Caco-2 (cell line): ENCODE data around the gene PGLYRP4. TPM values are rescaled to one million over a fixed set of nuclear protein-coding genes. Genes with fewer than 3 reads are reported as not detected.

Source experiments
- BruUV-seq: library from RNA; stranded (reverse); fragments of 400-500 nt; replicated peaks from 2 replicates; lab custom pipeline; 2021; lab: Mats Ljungman, UMichigan
- CTCF ChIA-PET: fragments of 300-600 bp; sonication (Branson Sonifier 250); formaldehyde crosslinking; loops from one replicate; lab custom pipeline; 2022; ENCODE audit warnings: antibody characterized with exemption; lab: Charles Lee
- POLR2A ChIA-PET: fragments of 300-600 bp; sonication (Branson Sonifier 250); formaldehyde crosslinking; loops from one replicate; lab custom pipeline; 2022; ENCODE audit warnings: antibody characterized with exemption; lab: Charles Lee
- DNase-seq, 2 experiments: peaks; one replicate each; pipeline versions ENCODE4 v3.0.0 to v3.0.0-alpha.2; 2020 to 2022
- H3K27me3 ChIP-seq: replicated peaks from 2 replicates; pipeline ENCODE4 v1.6.0; 2011; ENCODE audit warnings: low read length; ENCODE audit not compliant: control insufficient read depth, insufficient read depth
- H3K36me3 ChIP-seq: 2 replicates; pipeline ENCODE4 v1.5.1; 2011; ENCODE audit warnings: low read length; ENCODE audit not compliant: control insufficient read depth, insufficient read depth
- H3K4me1 ChIP-seq: fragments of 250-450 bp; sonication (Bioruptor Pico); 2 replicates; pipeline ENCODE4 v1.5.1; 2020; ENCODE audit warnings: mild to moderate bottlenecking
- H3K4me3 ChIP-seq: 2 replicates; pipeline ENCODE4 v1.5.1; 2011; ENCODE audit warnings: low read depth, mild to moderate bottlenecking, control low read depth, low read length
- H3K9me3 ChIP-seq: fragments of 250-450 bp; sonication (Bioruptor Pico); 2 replicates; pipeline ENCODE4 v1.5.1; 2020; ENCODE audit warnings: mild to moderate bottlenecking, moderate library complexity
- H3K27ac Mint-ChIP-seq: one replicate; pipeline ENCODE4 v1.8.0; 2022; ENCODE audit warnings: mixed read lengths; ENCODE audit not compliant: unreplicated experiment
- H3K27me3 Mint-ChIP-seq: one replicate; pipeline ENCODE4 v1.8.0; 2022; ENCODE audit warnings: mixed read lengths; ENCODE audit not compliant: insufficient read depth, unreplicated experiment
- H3K36me3 Mint-ChIP-seq: one replicate; pipeline ENCODE4 v1.8.0; 2022; ENCODE audit warnings: mild to moderate bottlenecking, mixed read lengths; ENCODE audit not compliant: insufficient read depth, unreplicated experiment
- H3K4me1 Mint-ChIP-seq: one replicate; pipeline ENCODE4 v1.8.0; 2022; ENCODE audit warnings: low read depth, mixed read lengths; ENCODE audit not compliant: unreplicated experiment
- H3K4me3 Mint-ChIP-seq: one replicate; pipeline ENCODE4 v1.8.0; 2022; ENCODE audit warnings: mild to moderate bottlenecking, moderate library complexity, mixed read lengths; ENCODE audit not compliant: unreplicated experiment
- H3K9me3 Mint-ChIP-seq: one replicate; pipeline ENCODE4 v1.8.0; 2022; ENCODE audit warnings: mixed read lengths; ENCODE audit not compliant: unreplicated experiment
- intact Hi-C: fragments of 100-400 bp; cut with micrococcal nuclease; formaldehyde crosslinking; loops from one replicate; pipeline ENCODE4 v1.10.0; 2022; ENCODE audit not compliant: unreplicated experiment
- total RNA-seq: library from RNA; stranded (reverse); gene quantifications from 2 replicates; pipeline ENCODE4 v1.2.3, GENCODE V29; 2022
- TF ChIP-seq, protein P1 (sequence below), 2 experiments: fragments of 200-600 bp in 1 of 2; IDR thresholded peaks; 1 replicate in 1 of 2; 2 replicates in 1 of 2; pipeline versions ENCODE4 v1.5.1 to v1.8.0; 2011 to 2022; ENCODE audit warnings: antibody characterized with exemption in 1 of 2, control low read depth in 1 of 2, inconsistent platforms in 1 of 2, low read depth in 1 of 2, low read length in 1 of 2, mild to moderate bottlenecking in 1 of 2, moderate library complexity in 1 of 2; ENCODE audit not compliant: insufficient read depth in 1 of 2, severe bottlenecking in 1 of 2, unreplicated experiment in 1 of 2

The PGLYRP4 gene
- total RNA-seq, 1 experiment from 2014 or later: not detected

- Histone ChIP-seq H3K9me3 (no peaks in the 10 kb centered on the region), H3K36me3 (no peaks in the 10 kb centered on the region), H3K4me1 (peaks cover 22% of the 10 kb centered on the region), H3K27me3 (no peaks in the 10 kb centered on the region), H3K4me3 (no peak overlapping the region)
- TF ChIP-seq, protein P1, sequence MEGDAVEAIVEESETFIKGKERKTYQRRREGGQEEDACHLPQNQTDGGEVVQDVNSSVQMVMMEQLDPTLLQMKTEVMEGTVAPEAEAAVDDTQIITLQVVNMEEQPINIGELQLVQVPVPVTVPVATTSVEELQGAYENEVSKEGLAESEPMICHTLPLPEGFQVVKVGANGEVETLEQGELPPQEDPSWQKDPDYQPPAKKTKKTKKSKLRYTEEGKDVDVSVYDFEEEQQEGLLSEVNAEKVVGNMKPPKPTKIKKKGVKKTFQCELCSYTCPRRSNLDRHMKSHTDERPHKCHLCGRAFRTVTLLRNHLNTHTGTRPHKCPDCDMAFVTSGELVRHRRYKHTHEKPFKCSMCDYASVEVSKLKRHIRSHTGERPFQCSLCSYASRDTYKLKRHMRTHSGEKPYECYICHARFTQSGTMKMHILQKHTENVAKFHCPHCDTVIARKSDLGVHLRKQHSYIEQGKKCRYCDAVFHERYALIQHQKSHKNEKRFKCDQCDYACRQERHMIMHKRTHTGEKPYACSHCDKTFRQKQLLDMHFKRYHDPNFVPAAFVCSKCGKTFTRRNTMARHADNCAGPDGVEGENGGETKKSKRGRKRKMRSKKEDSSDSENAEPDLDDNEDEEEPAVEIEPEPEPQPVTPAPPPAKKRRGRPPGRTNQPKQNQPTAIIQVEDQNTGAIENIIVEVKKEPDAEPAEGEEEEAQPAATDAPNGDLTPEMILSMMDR (IDR thresholded peaks at IDR 0.05; ENCODE audit: insufficient read depth in 1 of 2, low read depth in 1 of 2, low read length in 1 of 2, severe bottlenecking in 1 of 2, unreplicated experiment in 1 of 2): no peak
- intact Hi-C loops: no loop called here
- H3K36me3 Mint-ChIP-seq: no peaks in the 10 kb centered on the region
- no peak overlapping the region for H3K4me3 Mint-ChIP-seq
- H3K27me3 Mint-ChIP-seq: peaks cover 9% of the 10 kb centered on the region
- H3K27ac Mint-ChIP-seq: no peak overlapping the region
- no TSS peak for BruUV-seq
- H3K9me3 Mint-ChIP-seq: no peaks in the 10 kb centered on the region
- CTCF ChIA-PET: no interaction called here
- peaks cover 25% of the 10 kb centered on the region for H3K4me1 Mint-ChIP-seq
- POLR2A ChIA-PET: no interaction called here
- no peak for DNase-seq
These were observed 2.4 kb downstream of the PGLYRP4 start for GRCh38 chr1:153346077-153346723.

- ChIA-PET POLR2A (no interaction called here), CTCF (no interaction called here)
- TF ChIP-seq, protein P1 (IDR thresholded peaks at IDR 0.05; ENCODE audit: insufficient read depth in 1 of 2, low read depth in 1 of 2, low read length in 1 of 2, severe bottlenecking in 1 of 2, unreplicated experiment in 1 of 2): no peak
- no peak for DNase-seq
- no TSS peak for BruUV-seq
- intact Hi-C loops: no loop called here
- H3K4me1 Mint-ChIP-seq: peaks cover 25% of the 10 kb centered on the region
- Histone ChIP-seq H3K4me3 (no peak overlapping the region), H3K36me3 (no peaks in the 10 kb centered on the region), H3K27me3 (no peaks in the 10 kb centered on the region), H3K4me1 (peaks cover 22% of the 10 kb centered on the region), H3K9me3 (no peaks in the 10 kb centered on the region)
- H3K4me3 Mint-ChIP-seq: no peak overlapping the region
- H3K27me3 Mint-ChIP-seq: peaks cover 9% of the 10 kb centered on the region
- no peak overlapping the region for H3K27ac Mint-ChIP-seq
- no peaks in the 10 kb centered on the region for H3K36me3 Mint-ChIP-seq
- H3K9me3 Mint-ChIP-seq: no peaks in the 10 kb centered on the region
These were observed 3.2 kb downstream of the PGLYRP4 start for GRCh38 chr1:153345187-153346076.

- Histone ChIP-seq H3K36me3 (no peaks in the 10 kb centered on the region), H3K9me3 (no peaks in the 10 kb centered on the region), H3K4me1 (peaks cover 22% of the 10 kb centered on the region), H3K27me3 (no peaks in the 10 kb centered on the region), H3K4me3 (no peak overlapping the region)
- Mint-ChIP-seq H3K4me1 (peaks cover 25% of the 10 kb centered on the region), H3K36me3 (no peaks in the 10 kb centered on the region), H3K27ac (no peak overlapping the region), H3K4me3 (no peak overlapping the region), H3K27me3 (peaks cover 7% of the 10 kb centered on the region), H3K9me3 (no peaks in the 10 kb centered on the region)
- no peak for DNase-seq
- CTCF ChIA-PET: no interaction called here
- intact Hi-C loops: no loop called here
- TF ChIP-seq, protein P1 (IDR thresholded peaks at IDR 0.05; ENCODE audit: insufficient read depth in 1 of 2, low read depth in 1 of 2, low read length in 1 of 2, severe bottlenecking in 1 of 2, unreplicated experiment in 1 of 2): no peak
- no TSS peak for BruUV-seq
- POLR2A ChIA-PET: interaction anchor here (0.6 kb wide), 1 partner anchor 295 kb away, joined by 3 read pairs; no protein-coding TSS in a partner anchor
These were observed 4.0 kb downstream of the PGLYRP4 start for GRCh38 chr1:153344718-153345025.
